Body of pancreas (tissue), 4 donors: Measurements from ENCODE around the gene PCDHGA6. TPM values are rescaled to one million over a fixed set of nuclear protein-coding genes. Genes with fewer than 3 reads are reported as not detected.

Experiments
- ATAC-seq: fragments of 150-250 bp; one replicate; pipeline ENCODE4 v1.9.1; 2016
- DNase-seq, 4 donors: peaks; one replicate each; pipeline ENCODE4 v3.0.0-alpha.2; 2019
- H3K27ac ChIP-seq, 4 donors: fragments of 200-600 bp; sonication (generic); 1 replicate in 3 of 4; 2 replicates in 1 of 4; pipeline versions ENCODE4 v1.5.1 to v1.6.1; 2016 to 2019; ENCODE audit warnings: mild to moderate bottlenecking in 1 of 4, mixed read lengths in 1 of 4, moderate library complexity in 1 of 4
- H3K27me3 ChIP-seq, 2 donors: fragments of 200-600 bp; sonication (generic); one replicate each; pipeline ENCODE4 v1.6.0; 2016; ENCODE audit warnings: mild to moderate bottlenecking in 1 of 2
- H3K36me3 ChIP-seq, 2 donors: fragments of 200-600 bp; sonication (generic); replicated peaks in 1 of 2; 2 replicates each; pipeline ENCODE4 v1.5.1; 2016; ENCODE audit warnings: low read depth in 2 of 2; ENCODE audit not compliant: insufficient read depth in 1 of 2
- H3K4me1 ChIP-seq: fragments of 200-600 bp; sonication (generic); one replicate; pipeline ENCODE4 v1.6.0; 2016
- H3K4me3 ChIP-seq, 2 donors: fragments of 200-600 bp; sonication (generic); 1 replicate in 1 of 2; 2 replicates in 1 of 2; pipeline ENCODE4 v1.5.1; 2016 to 2019
- H3K9me3 ChIP-seq, 3 donors: fragments of 200-600 bp; sonication (generic); 1 replicate in 2 of 3; 2 replicates in 1 of 3; pipeline ENCODE4 v1.5.1; 2016
- CTCF ChIP-seq, 7 experiments: fragments of 450-650 bp in 4 of 7; fragments of 200-600 bp in 3 of 7; sonication (generic) in 3 of 7; IDR thresholded peaks; one replicate each; pipeline ENCODE4 v1.5.1; 2016 to 2019; ENCODE audit warnings: antibody characterized with exemption in 7 of 7
- POLR2A ChIP-seq, 3 donors: fragments of 450-650 bp; IDR thresholded peaks; one replicate each; pipeline ENCODE4 v1.6.1; 2016; ENCODE audit warnings: antibody characterized with exemption in 3 of 3, mild to moderate bottlenecking in 2 of 3
- WGBS, 2 donors: methylation state at CpG; one replicate each; pipeline ENCODE4 v1.1.5; 2017; 5-methylcytosine and 5-hydroxymethylcytosine counted together
- intact Hi-C: fragments of 100-400 bp; cut with DNase I; formaldehyde crosslinking; loops from one replicate; pipeline ENCODE4 v1.15.1; 2023
- total RNA-seq, 2 donors: library from RNA; depleted of rRNA; stranded (reverse); fragments of >200 nt; gene quantifications; one replicate each; pipeline ENCODE4 v1.1.0, GENCODE V29; 2016

PCDHGA6 gene
- total RNA-seq, 2 donors from 2014 or later: 5.2 to 11.2 TPM

GRCh38 chr5:141359790-141360426 lies 13.8 kb upstream of the PCDHGA6 start, which contains the start of gene PCDHGB2:
TSS of gene PCDHGB2 (plus strand) at chr5:141359994. CDS start at chr5:141360136, 142 bp downstream.
- DNase-seq: no peak
- intact Hi-C loops: no loop called here
- no peaks in the 10 kb centered on the region for H3K36me3 ChIP-seq
- no peaks in the 10 kb centered on the region for H3K27me3 ChIP-seq
- H3K4me3 ChIP-seq: no peak within 1 kb of the TSS
- TF ChIP-seq CTCF (IDR thresholded peaks at IDR 0.05) (peak in 4 of 7 experiments; percentile 19 to 35 (median 28)), POLR2A (IDR thresholded peaks at IDR 0.05) (no peak)
- WGBS, 2 donors: 10 to 18% methylated on average over 24 of the region's 24 CpGs
- no peaks in the 10 kb centered on the region for H3K4me1 ChIP-seq
- peak; percentile 24 for ATAC-seq
- H3K27ac ChIP-seq: no peak within 1 kb of the TSS
- H3K9me3 ChIP-seq: peaks cover 0 to 77% (median 8%) of the 10 kb centered on the region in 3 donors

- H3K27me3 ChIP-seq: no peaks in the 10 kb centered on the region
- H3K9me3 ChIP-seq: peaks cover 0 to 77% (median 8%) of the 10 kb centered on the region in 3 donors
- H3K4me3 ChIP-seq: no peak overlapping the region
- no peaks in the 10 kb centered on the region for H3K36me3 ChIP-seq
- TF ChIP-seq CTCF (IDR thresholded peaks at IDR 0.05) (no peak), POLR2A (IDR thresholded peaks at IDR 0.05) (no peak)
- no peaks in the 10 kb centered on the region for H3K4me1 ChIP-seq
- H3K27ac ChIP-seq: no peak overlapping the region
- DNase-seq (no peak), ATAC-seq (no peak)
- 24 to 30% methylated on average over 15 of the region's 15 CpGs for WGBS, 2 donors
- intact Hi-C loops: no loop called here
These were observed 13.0 kb upstream of the PCDHGA6 start for GRCh38 chr5:141360685-141361084.

- no peak overlapping the region for H3K4me3 ChIP-seq
- TF ChIP-seq CTCF (IDR thresholded peaks at IDR 0.05) (no peak), POLR2A (IDR thresholded peaks at IDR 0.05) (no peak)
- no peaks in the 10 kb centered on the region for H3K36me3 ChIP-seq
- peaks cover 0 to 66% (median 14%) of the 10 kb centered on the region in 3 donors for H3K9me3 ChIP-seq
- DNase-seq: no peak
- intact Hi-C loops: no loop called here
- H3K27ac ChIP-seq: no peak overlapping the region
- no peaks in the 10 kb centered on the region for H3K4me1 ChIP-seq
- ATAC-seq: no peak
- no peaks in the 10 kb centered on the region for H3K27me3 ChIP-seq
These were observed 11.0 kb upstream of the PCDHGA6 start for GRCh38 chr5:141362719-141363118.

GRCh38 chr5:141363952-141364660 lies 9.6 kb upstream of the PCDHGA6 start, which contains the start of gene PCDHGA5:
TSS of gene PCDHGA5 (plus strand) at chr5:141364162. CDS start at chr5:141364331, 169 bp downstream.
- 14 to 24% methylated on average over 24 to 34 of the region's 34 CpGs for WGBS, 2 donors
- intact Hi-C loops: no loop called here
- Histone ChIP-seq H3K4me3 (no peak within 1 kb of the TSS), H3K27me3 (no peaks in the 10 kb centered on the region), H3K4me1 (no peaks in the 10 kb centered on the region), H3K36me3 (no peaks in the 10 kb centered on the region), H3K27ac (no peak within 1 kb of the TSS), H3K9me3 (peaks cover 0 to 64% (median 14%) of the 10 kb centered on the region in 3 donors)
- DNase-seq (no peak), ATAC-seq (no peak)
- no peak for TF ChIP-seq CTCF (IDR thresholded peaks at IDR 0.05)
- TF ChIP-seq POLR2A (IDR thresholded peaks at IDR 0.05): no peak
